ENCODE data around the gene CKM.
"Not testable (repeated sequence)": the region's sequence is repeated elsewhere in the genome, so short reads cannot be mapped to it uniquely, and the experiment has no call there.

The CKM gene

GRCh38 chr19:45348367-45349125, 25.9 kb upstream of the CKM start:
- no peak for DNase-seq

- DNase-seq = no peak
Measured at GRCh38 chr19:45347570-45348366, 25.1 kb upstream of the CKM start.

GRCh38 chr19:45346449-45346848, 23.8 kb upstream of the CKM start:
- peak in 1 of 2 experiments; percentile 69 for DNase-seq

GRCh38 chr19:45345506-45345860, 22.8 kb upstream of the CKM start:
- DNase-seq = no peak

GRCh38 chr19:45344621-45345505, 22.2 kb upstream of the CKM start:
- no peak for DNase-seq

GRCh38 chr19:45342911-45343310, 20.2 kb upstream of the CKM start:
- no peak for DNase-seq

- no peak for DNase-seq
Measured at GRCh38 chr19:45340899-45341453, 18.3 kb upstream of the CKM start.

- peak in 1 of 2 experiments; percentile 66 for DNase-seq
Measured at GRCh38 chr19:45340232-45340898, 17.7 kb upstream of the CKM start, which contains the start of gene KLC3. KLC3 (plus strand) TSS chr19:45340750; CDS start chr19:45345542, 4,792 bp downstream.

GRCh38 chr19:45339629-45340028, 17.0 kb upstream of the CKM start:
- no peak for DNase-seq

GRCh38 chr19:45336696-45337251, 14.1 kb upstream of the CKM start:
- DNase-seq = no peak

GRCh38 chr19:45334881-45335280, 12.2 kb upstream of the CKM start:
- not testable (repeated sequence) for DNase-seq

GRCh38 chr19:45333609-45334303, 11.1 kb upstream of the CKM start:
- DNase-seq = no peak

GRCh38 chr19:45331411-45331810, 8.7 kb upstream of the CKM start:
- DNase-seq = peak in 1 of 2 experiments; percentile 23

GRCh38 chr19:45327404-45328143, 4.9 kb upstream of the CKM start:
- no peak for DNase-seq

- no peak for DNase-seq
Measured at GRCh38 chr19:45324349-45324907, 1.8 kb upstream of the CKM start.

- DNase-seq = peak in 1 of 2 experiments; percentile 36
Measured at GRCh38 chr19:45323671-45324081, 1.0 kb upstream of the CKM start.

- peak; percentile 10 to 38 for DNase-seq
Measured at GRCh38 chr19:45322311-45322710, 364 bp downstream of the CKM start.

GRCh38 chr19:45321848-45322247, 827 bp downstream of the CKM start:
- no peak for DNase-seq

GRCh38 chr19:45320997-45321775, 1.5 kb downstream of the CKM start:
- DNase-seq = no peak
